Uterus (tissue), 2 donors: ENCODE measurements around the gene HIVEP3.

ENCODE experiments used
- POLR2A ChIP-seq, 2 donors: fragments of 450-650 bp; IDR thresholded peaks; one replicate each; pipeline ENCODE4 v1.6.1; 2016; ENCODE audit warnings: antibody characterized with exemption in 2 of 2, mild to moderate bottlenecking in 1 of 2, moderate library complexity in 1 of 2
- TF ChIP-seq, protein P1 (sequence below), 4 experiments: fragments of 200-600 bp in 2 of 4; fragments of 450-650 bp in 2 of 4; sonication (generic) in 2 of 4; IDR thresholded peaks; one replicate each; pipeline ENCODE4 v1.5.1; 2016 to 2019; ENCODE audit warnings: antibody characterized with exemption in 4 of 4, mild to moderate bottlenecking in 2 of 4, moderate library complexity in 1 of 4

DNA sequence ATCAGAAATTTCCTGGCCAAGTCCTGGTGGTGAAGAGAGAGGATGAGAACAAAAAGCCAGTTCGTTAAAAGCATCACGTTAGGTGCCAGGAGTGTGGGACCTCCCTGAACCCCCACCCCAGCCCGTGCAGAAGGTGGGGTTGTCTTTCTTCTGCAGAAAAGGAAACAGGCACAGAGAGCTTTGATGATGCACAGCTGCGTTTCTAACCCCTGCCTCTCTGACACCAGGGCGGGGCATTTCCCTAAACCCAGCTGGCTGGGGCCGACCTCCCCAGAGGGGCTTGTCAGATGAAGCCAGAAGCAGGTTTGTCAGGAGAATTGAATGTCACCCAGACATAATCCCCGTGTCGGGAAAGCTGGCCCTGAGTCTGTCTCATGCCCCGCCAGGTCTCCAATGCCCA is 244.9 kb downstream of the HIVEP3 start:
- TF ChIP-seq, protein P1, sequence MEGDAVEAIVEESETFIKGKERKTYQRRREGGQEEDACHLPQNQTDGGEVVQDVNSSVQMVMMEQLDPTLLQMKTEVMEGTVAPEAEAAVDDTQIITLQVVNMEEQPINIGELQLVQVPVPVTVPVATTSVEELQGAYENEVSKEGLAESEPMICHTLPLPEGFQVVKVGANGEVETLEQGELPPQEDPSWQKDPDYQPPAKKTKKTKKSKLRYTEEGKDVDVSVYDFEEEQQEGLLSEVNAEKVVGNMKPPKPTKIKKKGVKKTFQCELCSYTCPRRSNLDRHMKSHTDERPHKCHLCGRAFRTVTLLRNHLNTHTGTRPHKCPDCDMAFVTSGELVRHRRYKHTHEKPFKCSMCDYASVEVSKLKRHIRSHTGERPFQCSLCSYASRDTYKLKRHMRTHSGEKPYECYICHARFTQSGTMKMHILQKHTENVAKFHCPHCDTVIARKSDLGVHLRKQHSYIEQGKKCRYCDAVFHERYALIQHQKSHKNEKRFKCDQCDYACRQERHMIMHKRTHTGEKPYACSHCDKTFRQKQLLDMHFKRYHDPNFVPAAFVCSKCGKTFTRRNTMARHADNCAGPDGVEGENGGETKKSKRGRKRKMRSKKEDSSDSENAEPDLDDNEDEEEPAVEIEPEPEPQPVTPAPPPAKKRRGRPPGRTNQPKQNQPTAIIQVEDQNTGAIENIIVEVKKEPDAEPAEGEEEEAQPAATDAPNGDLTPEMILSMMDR (IDR thresholded peaks at IDR 0.05) = no peak
- no peak for TF ChIP-seq POLR2A (IDR thresholded peaks at IDR 0.05)
